PFSK-1 (cell line): ENCODE results near the gene GTPBP6.

Experiments used
- FOXP2 ChIP-seq: optimal IDR thresholded peaks from 2 replicates; pipeline ENCODE3; 2011; ENCODE audit warnings: borderline replicate concordance, control low read depth, inconsistent platforms; ENCODE audit not compliant: insufficient read depth; ENCODE audit errors: extremely low read length, extremely low read depth
- POLR2AphosphoS5 ChIP-seq: IDR thresholded peaks from 2 replicates; pipeline ENCODE4 v1.6.1; 2012; ENCODE audit warnings: low read depth, mild to moderate bottlenecking, control low read depth, low read length, moderate library complexity
- REST ChIP-seq, 2 experiments: IDR thresholded peaks; 2 replicates each; pipeline versions ENCODE4 v1.6.1 to v1.8.0; 2011 to 2012; ENCODE audit warnings: low read depth in 2 of 2, low read length in 2 of 2, control low read depth in 1 of 2, inconsistent platforms in 1 of 2, mild to moderate bottlenecking in 1 of 2, moderate library complexity in 1 of 2; ENCODE audit not compliant: insufficient read depth in 1 of 2
- SIN3A ChIP-seq: IDR thresholded peaks from 2 replicates; pipeline ENCODE4 v1.6.1; 2012; ENCODE audit warnings: mild to moderate bottlenecking, low read length, moderate library complexity, borderline replicate concordance; ENCODE audit not compliant: insufficient read depth
- TAF1 ChIP-seq: IDR thresholded peaks from 2 replicates; pipeline ENCODE4 v1.6.1; 2012; ENCODE audit warnings: low read length, control low read depth, borderline replicate concordance; ENCODE audit not compliant: insufficient read depth

DNA sequence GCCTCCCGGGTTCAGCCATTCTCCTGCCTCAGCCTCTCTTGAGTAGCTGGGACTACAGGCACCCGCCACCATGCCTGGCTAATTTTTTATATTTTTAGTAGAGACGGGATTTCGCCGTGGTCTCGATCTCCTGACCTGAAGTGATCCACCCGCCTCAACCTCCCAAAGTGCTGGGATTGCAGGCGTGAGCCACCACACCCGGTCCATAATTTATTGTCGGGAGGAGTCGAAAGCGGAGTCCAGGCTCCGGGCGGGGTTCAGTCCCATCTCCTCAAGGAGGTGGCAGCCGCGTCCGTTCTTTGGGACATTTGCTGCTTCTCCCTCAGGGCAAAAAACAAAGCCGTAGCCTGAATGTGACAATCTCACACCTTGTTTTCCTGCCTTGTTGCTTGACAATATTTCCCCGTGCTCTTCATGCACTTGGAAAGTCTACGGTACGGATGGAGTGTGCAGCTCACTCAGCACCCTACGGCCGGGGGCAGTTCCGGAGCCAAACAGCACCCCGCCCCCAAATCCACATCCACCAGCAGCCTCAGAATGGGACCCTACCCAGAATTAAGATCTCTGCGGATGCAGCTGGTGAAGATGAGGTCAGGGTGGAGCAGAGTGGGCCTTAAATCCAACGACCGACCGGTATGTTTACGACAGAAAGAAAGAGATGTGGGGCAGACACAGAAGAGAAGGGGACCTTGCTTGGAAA is 9.6 kb downstream of the GTPBP6 start:
- TF ChIP-seq SIN3A (no peak), POLR2AphosphoS5 (no peak), FOXP2 (no peak), REST (IDR thresholded peaks at IDR 0.05; ENCODE audit: insufficient read depth in 1 of 2, low read depth in 2 of 2, low read length in 2 of 2) (no peak), TAF1 (no peak)
